Neural cell (in vitro differentiated cells): ENCODE measurements around the gene MACROH2A2. TPM values are rescaled to one million over a fixed set of nuclear protein-coding genes. Genes with fewer than 3 reads are reported as not detected.
"Not testable (repeated sequence)": the region's sequence is repeated elsewhere in the genome, so short reads cannot be mapped to it uniquely, and the experiment has no call there.

Experiments
- H2AFZ ChIP-seq: fragments of 200-600, 300-800 bp; sonication (generic), shearing (Covaris generic); 2 replicates; pipeline ENCODE4 v1.6.0; 2014; ENCODE audit warnings: low read depth, mild to moderate bottlenecking, antibody characterized with exemption, low read length, moderate library complexity
- H3F3A ChIP-seq: fragments of 200-600 bp; shearing (Covaris generic); 2 replicates; pipeline ENCODE4 v1.6.1; 2016; ENCODE audit warnings: mild to moderate bottlenecking, moderate library complexity, mixed read lengths, antibody characterized with exemption, low read length; ENCODE audit not compliant: insufficient read depth, poor library complexity, severe bottlenecking
- H3K27ac ChIP-seq: fragments of 200-600, 300-800 bp; sonication (generic), shearing (Covaris generic); 2 replicates; pipeline ENCODE4 v1.5.1; 2014; ENCODE audit warnings: mild to moderate bottlenecking, low read length, moderate library complexity
- H3K27me3 ChIP-seq: fragments of 300-800, 200-600 bp; sonication (generic), shearing (Covaris generic); 2 replicates; pipeline ENCODE4 v1.6.0; 2014; ENCODE audit warnings: mild to moderate bottlenecking, low read depth, low read length, moderate library complexity; ENCODE audit not compliant: insufficient read depth
- H3K36me3 ChIP-seq: fragments of 300-800, 200-600 bp; sonication (generic), shearing (Covaris generic); 2 replicates; pipeline ENCODE4 v1.5.1; 2014; ENCODE audit warnings: mild to moderate bottlenecking, antibody characterized with exemption, low read length, moderate library complexity; ENCODE audit not compliant: insufficient read depth
- H3K4me2 ChIP-seq: fragments of 300-800, 200-600 bp; sonication (generic), shearing (Covaris generic); 2 replicates; pipeline ENCODE4 v1.6.0; 2014; ENCODE audit warnings: mild to moderate bottlenecking, low read length
- H3K4me3 ChIP-seq: fragments of 300-800, 200-600 bp; sonication (generic), shearing (Covaris generic); 2 replicates; pipeline ENCODE4 v1.5.1; 2014; ENCODE audit warnings: mild to moderate bottlenecking, low read length, moderate library complexity
- H3K79me2 ChIP-seq: fragments of 200-600 bp; shearing (Covaris generic); replicated peaks from 2 replicates; pipeline ENCODE4 v1.6.0; 2014; ENCODE audit warnings: mild to moderate bottlenecking, low read length, moderate library complexity; ENCODE audit not compliant: insufficient read depth
- H3K9ac ChIP-seq: fragments of 300-800, 200-600 bp; sonication (generic), shearing (Covaris generic); 2 replicates; pipeline ENCODE4 v1.6.1; 2016; ENCODE audit warnings: mild to moderate bottlenecking, low read length, mixed read lengths
- H3K9me2 ChIP-seq: fragments of 200-600 bp; shearing (Covaris generic); 2 replicates; pipeline ENCODE4 v1.6.1; 2016; ENCODE audit warnings: mild to moderate bottlenecking, low read length, mixed read lengths; ENCODE audit not compliant: insufficient read depth
- H3K9me3 ChIP-seq: fragments of 200-600, 300-800 bp; sonication (generic), shearing (Covaris generic); 2 replicates; pipeline ENCODE4 v1.6.1; 2016; ENCODE audit warnings: mild to moderate bottlenecking, mixed run types, low read length, moderate library complexity, mixed read lengths
- H4K20me1 ChIP-seq: fragments of 200-600 bp; shearing (Covaris generic); 2 replicates; pipeline ENCODE4 v1.6.1; 2016; ENCODE audit warnings: mild to moderate bottlenecking, mixed run types; ENCODE audit not compliant: insufficient read depth
- CTCF ChIP-seq: fragments of 450-650 bp; IDR thresholded peaks from 2 replicates; pipeline ENCODE4 v1.5.1; 2014; ENCODE audit warnings: antibody characterized with exemption, mild to moderate bottlenecking, moderate library complexity; ENCODE audit not compliant: poor library complexity, severe bottlenecking
- EP300 ChIP-seq: fragments of 450-650 bp; conservative IDR thresholded peaks from 2 replicates; pipeline ENCODE4 v1.6.1; 2014; ENCODE audit warnings: antibody characterized with exemption, mild to moderate bottlenecking, moderate library complexity; ENCODE audit not compliant: poor library complexity, severe bottlenecking
- EZH2 ChIP-seq: fragments of 200-600, 300-800 bp; shearing (Covaris generic), sonication (generic); IDR thresholded peaks from 2 replicates; pipeline ENCODE4 v1.6.1; 2014; ENCODE audit warnings: antibody characterized with exemption, low read length, borderline replicate concordance, mild to moderate bottlenecking; ENCODE audit not compliant: insufficient read depth, poor library complexity, severe bottlenecking
- MXI1 ChIP-seq: fragments of 450-650 bp; conservative IDR thresholded peaks from 2 replicates; pipeline ENCODE4 v1.6.1; 2014; ENCODE audit warnings: antibody characterized with exemption, mild to moderate bottlenecking; ENCODE audit not compliant: poor library complexity, severe bottlenecking
- POLR2AphosphoS5 ChIP-seq: IDR thresholded peaks from 2 replicates; pipeline ENCODE4 v1.6.1; 2012
- RAD21 ChIP-seq: fragments of 450-650 bp; conservative IDR thresholded peaks from 2 replicates; pipeline ENCODE4 v1.6.1; 2014; ENCODE audit warnings: antibody characterized with exemption, mild to moderate bottlenecking, moderate library complexity
- REST ChIP-seq: IDR thresholded peaks from 2 replicates; pipeline ENCODE4 v1.6.1; 2012; ENCODE audit warnings: borderline replicate concordance
- SMC3 ChIP-seq: fragments of 450-650 bp; conservative IDR thresholded peaks from 2 replicates; pipeline ENCODE4 v1.6.1; 2014; ENCODE audit warnings: antibody characterized with exemption, mild to moderate bottlenecking, moderate library complexity; ENCODE audit not compliant: poor library complexity
- TAF1 ChIP-seq: IDR thresholded peaks from 2 replicates; pipeline ENCODE4 v1.6.1; 2012; ENCODE audit warnings: low read depth
- polyA plus RNA-seq: library from polyadenylated mRNA; depleted of rRNA; stranded (reverse); fragments of >200 nt; gene quantifications from 2 replicates; pipeline ENCODE4 v1.2.3, GENCODE V29; 2014

Gene MACROH2A2
- polyA plus RNA-seq, 1 donor from 2014 or later: 173 TPM

- not testable (repeated sequence) for H3K36me3 ChIP-seq, H4K20me1 ChIP-seq, H3K27me3 ChIP-seq, H3F3A ChIP-seq, H3K4me3 ChIP-seq, H3K27ac ChIP-seq, H3K4me2 ChIP-seq, H3K9me3 ChIP-seq, H2AFZ ChIP-seq, H3K9me2 ChIP-seq, H3K9ac ChIP-seq
- H3K79me2 ChIP-seq: peaks cover 14% of the 10 kb centered on the region
Observed at GRCh38 chr10:70047066-70047465, 5.6 kb upstream of the MACROH2A2 start.

- H3K9ac ChIP-seq: no peak overlapping the region
- H3K27ac ChIP-seq: no peak overlapping the region
- TF ChIP-seq EP300: no peak
- no peak for TF ChIP-seq MXI1
- no peak for TF ChIP-seq POLR2AphosphoS5
- no peak for TF ChIP-seq EZH2
- no peak for TF ChIP-seq REST
- TF ChIP-seq CTCF: no peak
- no peak for TF ChIP-seq TAF1
- TF ChIP-seq RAD21: no peak
- no peak for TF ChIP-seq SMC3
- H3K27me3 ChIP-seq: no peaks in the 10 kb centered on the region
- no peak overlapping the region for H3K4me3 ChIP-seq
- no peak overlapping the region for H2AFZ ChIP-seq
- no peak overlapping the region for H3K4me2 ChIP-seq
- no peaks in the 10 kb centered on the region for H3F3A ChIP-seq
- no peaks in the 10 kb centered on the region for H3K36me3 ChIP-seq
- no peaks in the 10 kb centered on the region for H4K20me1 ChIP-seq
- peaks cover 20% of the 10 kb centered on the region for H3K79me2 ChIP-seq
- H3K9me3 ChIP-seq: no peaks in the 10 kb centered on the region
- no peaks in the 10 kb centered on the region for H3K9me2 ChIP-seq
Observed at GRCh38 chr10:70048030-70048723, 4.5 kb upstream of the MACROH2A2 start.

- H3K9ac ChIP-seq: peak overlapping the region; percentile 99
- TF ChIP-seq EZH2 (no peak), EP300 (no peak), SMC3 (no peak), REST (no peak), POLR2AphosphoS5 (no peak)
- no peaks in the 10 kb centered on the region for H3K36me3 ChIP-seq
- H3K79me2 ChIP-seq: peaks cover 55% of the 10 kb centered on the region
- no peaks in the 10 kb centered on the region for H3K27me3 ChIP-seq
- peak overlapping the region; percentile 18 for H3K4me2 ChIP-seq
- H3F3A ChIP-seq: no peaks in the 10 kb centered on the region
- peak overlapping the region; percentile 90 for H3K4me3 ChIP-seq
- peak overlapping the region; percentile 93 for H3K27ac ChIP-seq
- H2AFZ ChIP-seq: peak overlapping the region; percentile 89
- H3K9me2 ChIP-seq: no peaks in the 10 kb centered on the region
- no peaks in the 10 kb centered on the region for H4K20me1 ChIP-seq
- H3K9me3 ChIP-seq: no peaks in the 10 kb centered on the region
Observed at GRCh38 chr10:70051848-70052247, 798 bp upstream of the MACROH2A2 start.
